KG1 (cell line): ENCODE measurements around the gene SLC17A5.
"Not testable (repeated sequence)": the region's sequence is repeated elsewhere in the genome, so short reads cannot be mapped to it uniquely, and the experiment has no call there.

Experiments used
- DNase-seq: peaks from one replicate; lab custom pipeline; 2025; lab: John Stamatoyannopoulos, UW

Gene SLC17A5, protein sequence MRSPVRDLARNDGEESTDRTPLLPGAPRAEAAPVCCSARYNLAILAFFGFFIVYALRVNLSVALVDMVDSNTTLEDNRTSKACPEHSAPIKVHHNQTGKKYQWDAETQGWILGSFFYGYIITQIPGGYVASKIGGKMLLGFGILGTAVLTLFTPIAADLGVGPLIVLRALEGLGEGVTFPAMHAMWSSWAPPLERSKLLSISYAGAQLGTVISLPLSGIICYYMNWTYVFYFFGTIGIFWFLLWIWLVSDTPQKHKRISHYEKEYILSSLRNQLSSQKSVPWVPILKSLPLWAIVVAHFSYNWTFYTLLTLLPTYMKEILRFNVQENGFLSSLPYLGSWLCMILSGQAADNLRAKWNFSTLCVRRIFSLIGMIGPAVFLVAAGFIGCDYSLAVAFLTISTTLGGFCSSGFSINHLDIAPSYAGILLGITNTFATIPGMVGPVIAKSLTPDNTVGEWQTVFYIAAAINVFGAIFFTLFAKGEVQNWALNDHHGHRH

DNA sequence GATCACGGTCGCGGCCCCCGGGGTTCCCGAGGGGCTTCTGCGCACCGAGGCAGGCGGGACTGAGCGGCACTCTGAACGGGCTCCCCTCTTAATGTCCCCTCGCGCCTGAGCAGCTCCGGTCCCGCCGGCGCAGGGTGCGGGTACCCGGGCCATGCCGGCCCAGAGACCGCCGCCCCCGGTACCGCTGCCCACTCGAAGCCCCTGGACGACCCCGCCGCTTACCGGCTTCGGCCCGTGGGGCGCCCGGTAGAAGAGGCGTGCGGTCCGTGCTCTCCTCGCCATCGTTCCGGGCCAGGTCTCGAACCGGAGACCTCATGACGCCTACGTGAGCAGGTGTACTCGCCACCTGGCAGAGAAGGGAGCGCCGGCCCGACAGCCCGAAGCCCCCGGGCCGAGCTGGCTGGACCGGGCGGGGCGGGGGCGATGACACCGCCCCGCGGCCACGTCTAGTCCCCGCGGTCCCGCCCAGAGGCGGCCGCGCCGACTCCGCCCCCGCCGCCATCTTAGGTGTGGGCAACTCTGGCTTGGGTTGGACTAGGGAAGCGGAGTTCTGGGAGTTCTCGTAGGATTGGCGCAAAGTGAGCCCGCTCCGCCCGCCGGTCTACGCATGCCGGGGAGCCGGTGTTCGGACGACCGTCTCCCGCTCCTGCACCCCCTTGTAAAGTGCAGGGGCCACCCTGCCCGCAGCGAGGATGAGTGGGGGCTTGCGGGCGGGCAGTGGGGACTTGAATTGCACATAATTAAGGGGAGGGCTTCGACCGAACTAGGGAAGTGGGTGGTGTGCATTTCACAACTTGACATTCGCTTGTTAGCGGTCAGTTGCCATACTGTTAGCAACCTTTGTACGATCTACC, at the start of gene SLC17A5:
Gene SLC17A5 (minus strand): TSS at position 422 of the 854 bp plus-strand sequence. CDS start 106 bp downstream, at position 316.
- peak; percentile 92 for DNase-seq

DNA sequence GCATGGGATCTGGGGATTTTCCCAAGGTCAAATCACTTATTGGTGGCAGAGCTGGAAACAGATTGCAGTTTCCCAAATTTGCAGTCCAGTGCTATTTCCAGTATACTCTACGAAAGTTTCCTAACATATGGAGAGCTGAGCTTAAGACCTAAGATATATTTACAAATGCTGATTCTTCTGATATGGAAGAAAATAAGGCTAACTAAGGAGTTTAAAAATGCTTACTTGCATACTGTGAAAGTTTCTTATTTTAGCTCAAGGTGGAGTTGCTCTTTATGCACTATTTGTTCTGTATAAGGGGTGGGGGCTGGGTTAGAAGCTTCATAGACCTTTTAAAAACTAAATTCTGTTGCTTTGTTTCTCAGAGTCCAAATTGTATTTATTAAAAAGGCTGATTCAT, 49.7 kb upstream of the SLC17A5 start:
- no peak for DNase-seq

DNA sequence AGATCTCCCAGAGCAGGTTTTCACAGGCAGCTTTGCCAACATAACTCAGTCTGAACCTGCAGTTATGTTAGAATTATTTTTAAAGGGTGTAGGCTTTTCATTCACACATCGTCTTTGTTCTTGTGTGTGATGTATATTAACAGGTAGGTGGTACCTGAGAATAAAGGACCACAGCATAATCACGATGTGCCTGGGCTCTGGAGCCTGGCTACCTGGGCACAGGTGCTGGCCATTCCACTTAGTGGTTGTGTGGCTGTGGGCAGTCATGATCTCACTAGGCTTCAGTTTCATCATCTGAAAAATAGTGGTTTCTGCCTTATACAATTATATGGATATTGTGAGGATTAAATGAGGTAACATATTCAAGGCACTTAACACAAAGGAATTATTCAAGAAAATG, 48.7 kb upstream of the SLC17A5 start:
- no peak for DNase-seq

DNA sequence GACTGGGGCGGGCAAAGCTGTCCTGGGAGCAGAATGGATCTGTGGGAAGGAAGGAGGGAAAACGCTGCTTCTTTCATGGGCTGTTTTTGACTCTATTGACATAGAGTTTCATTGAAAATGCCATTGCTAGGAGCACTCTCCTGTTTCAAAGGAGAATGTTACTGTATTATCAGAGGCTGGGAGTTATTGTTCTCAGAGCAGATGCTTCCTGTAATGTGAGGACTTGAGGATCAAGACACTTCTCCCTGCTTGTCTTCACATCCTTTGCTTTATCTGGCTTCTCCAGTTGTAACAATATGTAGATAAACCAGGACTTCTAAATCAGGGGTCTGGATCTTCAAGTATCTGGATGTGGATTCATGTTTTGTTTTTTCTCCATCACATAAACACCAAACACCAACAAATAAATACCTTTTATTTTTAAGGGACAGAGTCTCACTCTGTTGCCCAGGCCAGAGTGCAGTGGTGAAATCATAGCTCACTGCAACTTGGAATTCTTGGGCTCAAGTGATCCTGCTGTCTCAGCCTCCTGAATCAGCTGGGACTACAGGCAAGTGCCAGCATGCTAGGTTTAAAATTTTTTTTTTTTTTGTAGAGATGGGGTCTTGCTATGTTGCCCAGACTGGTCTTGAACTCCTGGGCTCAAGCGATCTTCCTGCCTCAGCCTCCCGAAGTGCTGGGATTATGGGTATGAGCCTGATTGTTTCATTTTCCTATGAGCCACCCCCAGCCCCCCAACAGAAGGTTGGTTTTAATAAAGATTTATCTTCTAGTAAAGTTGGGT, 46.1 kb upstream of the SLC17A5 start:
- DNase-seq: no peak

DNA sequence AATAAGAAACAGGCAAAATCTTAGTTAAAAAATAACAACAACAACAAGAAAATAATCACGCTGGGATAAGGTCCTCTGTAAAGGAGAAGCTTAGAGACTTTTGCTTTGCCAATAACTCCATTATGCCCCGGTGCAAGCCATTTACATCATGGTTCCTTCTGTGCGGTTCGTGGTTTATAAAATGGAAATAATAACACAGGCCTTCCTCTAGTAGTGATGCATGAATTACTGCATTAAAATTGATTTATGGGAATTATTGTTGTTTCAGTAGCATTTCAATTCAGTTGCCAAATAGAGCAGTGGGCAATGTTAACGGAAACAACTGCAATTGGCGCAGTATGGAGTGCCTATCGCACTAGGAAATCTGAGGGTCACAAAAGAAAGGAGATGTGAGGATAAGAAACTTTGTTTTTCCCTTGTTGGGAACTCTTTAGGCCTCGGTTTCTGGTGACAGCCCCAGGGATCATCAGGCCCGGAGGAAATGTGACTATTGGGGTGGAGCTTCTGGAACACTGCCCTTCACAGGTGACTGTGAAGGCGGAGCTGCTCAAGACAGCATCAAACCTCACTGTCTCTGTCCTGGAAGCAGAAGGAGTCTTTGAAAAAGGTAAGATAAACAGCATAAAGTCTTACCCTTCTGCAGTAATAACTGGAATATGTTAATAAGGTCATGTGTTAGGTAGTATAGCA, 43.3 kb upstream of the SLC17A5 start:
- peak; percentile 45 for DNase-seq

DNA sequence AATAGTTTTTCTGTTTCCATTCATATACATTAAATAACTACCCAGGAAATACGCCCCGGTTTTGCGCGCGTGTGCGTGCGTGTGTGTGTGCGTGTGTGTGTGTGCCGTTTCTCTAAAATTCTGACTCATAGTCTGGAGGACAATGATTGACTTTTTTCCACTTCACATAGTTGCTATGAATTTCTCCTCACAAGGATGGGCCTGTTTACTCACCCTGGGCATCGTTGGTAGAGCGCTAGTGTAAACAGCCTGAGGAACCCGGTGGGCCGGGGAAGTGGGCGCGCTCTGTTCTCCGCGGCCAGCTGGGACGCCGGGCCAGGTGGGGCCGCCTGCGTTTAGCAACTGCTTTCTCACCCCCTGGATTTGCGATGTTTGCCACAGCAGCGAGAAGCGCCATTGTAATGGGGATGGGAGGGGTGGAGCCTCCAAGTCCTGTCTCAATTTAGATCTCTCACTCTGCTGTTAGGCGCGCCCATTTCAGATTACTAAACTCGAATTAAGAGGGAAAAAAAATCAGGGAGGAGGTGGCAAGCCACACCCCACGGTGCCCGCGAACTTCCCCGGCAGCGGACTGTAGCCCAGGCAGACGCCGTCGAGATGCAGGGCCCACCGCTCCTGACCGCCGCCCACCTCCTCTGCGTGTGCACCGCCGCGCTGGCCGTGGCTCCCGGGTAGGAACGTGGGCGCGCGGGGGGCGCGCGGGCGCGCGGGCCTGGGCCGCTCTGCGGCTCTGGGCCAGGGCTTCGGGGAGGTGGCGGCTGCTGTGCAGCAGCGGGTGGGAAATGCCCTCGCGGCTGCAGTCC, 42.0 kb upstream of the SLC17A5 start, which contains the start of gene CD109:
Gene CD109 (plus strand): TSS at position 585 of the 803 bp plus-strand sequence. CDS start 13 bp downstream, at position 598.
- DNase-seq: peak; percentile 73

DNA sequence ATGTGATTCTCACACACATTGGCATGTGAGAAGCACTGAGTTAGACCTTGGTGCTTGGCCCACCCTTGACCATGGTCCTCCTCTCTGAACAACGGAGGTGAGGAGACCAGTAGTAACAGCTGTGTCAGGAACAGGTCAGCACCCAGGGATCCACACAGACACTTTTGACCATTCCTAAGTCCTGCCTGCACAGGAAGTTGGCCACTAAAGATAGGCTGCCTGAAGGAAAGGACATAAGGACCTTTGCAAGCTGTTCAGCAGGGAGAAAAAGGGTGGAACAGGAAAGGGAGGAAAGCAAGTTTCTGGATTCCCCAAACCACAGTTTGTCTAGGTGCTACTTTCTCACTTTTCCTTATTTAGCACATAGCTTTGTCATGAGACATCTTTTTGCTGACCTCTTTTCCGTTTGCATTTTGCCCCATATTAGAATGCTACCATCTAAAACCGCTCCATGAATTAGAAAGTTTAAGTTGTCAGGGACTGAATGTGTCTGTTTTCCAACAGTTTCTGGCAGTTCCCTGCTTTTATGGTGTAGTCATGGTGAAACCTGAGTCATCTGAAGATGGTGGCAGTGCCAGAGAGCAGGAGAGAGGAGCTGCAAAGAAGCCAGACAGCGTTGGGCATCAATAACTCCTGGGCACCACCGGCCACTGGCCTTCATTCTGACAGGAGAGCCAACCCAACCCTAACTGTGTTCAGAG, 41.1 kb upstream of the SLC17A5 start:
- DNase-seq: no peak

DNA sequence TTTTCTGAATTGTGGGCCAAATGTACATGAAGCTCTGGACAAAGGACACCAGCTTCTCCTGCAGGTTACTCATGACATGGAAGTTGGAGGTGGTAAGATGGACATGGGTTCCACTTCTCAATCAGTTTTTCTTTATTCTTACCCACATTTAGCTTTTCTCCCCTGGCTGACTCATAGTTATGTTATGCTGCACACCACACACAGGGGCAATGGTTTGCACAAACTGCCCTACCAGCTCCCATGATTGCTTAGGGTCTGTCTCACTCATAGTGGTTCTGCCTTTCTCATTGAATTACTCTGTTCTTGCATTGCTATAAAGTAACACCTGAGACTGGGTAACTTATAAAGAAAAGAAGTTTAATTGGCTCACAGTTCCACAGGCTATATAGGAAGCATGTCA, 37.7 kb upstream of the SLC17A5 start:
- no peak for DNase-seq

DNA sequence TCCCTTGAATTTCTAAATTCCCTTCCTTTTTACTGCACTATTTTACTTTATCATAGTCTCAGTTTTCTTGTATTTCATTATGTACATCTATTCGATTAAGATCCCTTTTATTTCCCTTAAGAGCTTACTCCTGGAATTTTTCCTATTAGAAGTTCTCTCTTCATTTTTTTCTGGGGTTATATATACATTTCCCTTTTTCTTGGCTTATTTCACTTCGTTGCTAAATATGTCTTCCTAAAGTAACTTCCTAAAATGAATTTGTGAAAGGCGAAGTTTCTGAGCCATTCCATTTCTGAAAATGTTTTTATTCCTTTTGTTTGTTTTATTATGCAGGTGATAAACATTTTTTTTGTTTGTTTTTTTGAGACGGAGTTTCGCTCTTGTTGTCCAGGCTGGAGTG, 36.3 kb upstream of the SLC17A5 start:
- no peak for DNase-seq

DNA sequence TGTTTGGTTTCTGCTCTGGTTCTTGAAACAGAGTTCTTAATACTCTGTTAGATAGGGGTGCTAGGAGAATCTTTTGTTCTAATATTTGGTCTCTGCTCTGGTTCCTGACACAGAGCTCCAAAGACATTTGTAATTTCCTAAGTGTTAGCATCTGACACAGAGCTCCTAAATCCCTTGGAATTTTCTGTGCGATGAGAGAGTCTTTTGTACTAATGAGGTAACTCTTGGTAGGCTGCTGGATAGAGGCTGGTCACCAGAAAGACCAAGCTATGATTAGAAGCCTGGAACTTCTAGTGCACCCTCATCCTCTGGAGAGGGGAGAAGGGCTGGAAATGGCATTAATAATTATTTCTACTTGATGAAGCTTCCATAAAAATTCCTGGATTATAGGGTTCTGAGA, 34.6 kb upstream of the SLC17A5 start:
- no peak for DNase-seq

DNA sequence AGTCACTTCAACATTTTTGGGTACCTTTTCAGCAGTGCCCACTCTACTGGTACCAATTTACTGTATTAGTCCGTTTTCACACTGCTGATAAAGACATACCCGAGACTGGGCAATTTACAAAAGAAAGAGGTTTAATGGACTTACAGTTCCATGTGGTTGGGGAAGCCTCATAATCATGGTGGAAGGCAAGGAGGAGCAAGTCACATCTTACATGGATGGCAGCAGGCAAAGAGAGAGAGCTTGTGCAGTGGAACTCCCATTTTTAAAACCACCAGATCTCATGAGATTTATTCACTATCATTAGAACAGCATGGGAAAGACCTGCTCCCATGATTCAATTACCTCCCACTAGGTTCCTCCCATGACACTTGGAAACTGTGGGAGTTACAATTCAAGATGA, 29.8 kb upstream of the SLC17A5 start:
- DNase-seq: not testable (repeated sequence)

DNA sequence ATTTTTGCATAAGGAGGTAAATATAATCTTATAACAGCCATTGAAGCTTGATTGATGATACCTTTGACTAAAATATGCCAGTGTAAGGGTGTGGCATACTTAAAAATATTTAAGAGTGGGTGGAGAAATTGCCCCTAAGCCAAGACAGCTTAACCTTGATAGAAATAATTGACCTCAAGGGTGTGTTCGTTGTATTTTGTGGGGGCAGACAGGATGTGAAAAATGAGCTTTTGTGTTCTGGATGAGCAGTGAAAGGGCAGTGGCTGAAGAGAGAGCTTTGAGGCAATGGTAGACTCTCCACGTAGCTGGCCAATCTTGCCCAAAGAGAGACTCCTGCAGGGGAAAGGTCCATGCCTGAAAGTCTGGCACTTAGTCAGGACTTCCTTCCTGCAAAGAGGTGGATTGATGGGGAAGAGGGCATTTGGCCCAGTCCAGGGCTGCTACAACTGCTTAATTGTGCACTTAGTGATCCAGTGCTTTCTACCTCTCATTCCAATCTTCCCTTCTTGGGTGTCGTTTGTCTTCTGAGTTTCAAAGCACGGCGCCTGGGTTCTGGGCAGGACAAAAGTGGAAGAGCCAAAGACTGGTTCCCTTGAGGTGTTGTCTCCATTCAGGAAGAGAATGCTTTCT, 26.6 kb upstream of the SLC17A5 start:
- DNase-seq: no peak

DNA sequence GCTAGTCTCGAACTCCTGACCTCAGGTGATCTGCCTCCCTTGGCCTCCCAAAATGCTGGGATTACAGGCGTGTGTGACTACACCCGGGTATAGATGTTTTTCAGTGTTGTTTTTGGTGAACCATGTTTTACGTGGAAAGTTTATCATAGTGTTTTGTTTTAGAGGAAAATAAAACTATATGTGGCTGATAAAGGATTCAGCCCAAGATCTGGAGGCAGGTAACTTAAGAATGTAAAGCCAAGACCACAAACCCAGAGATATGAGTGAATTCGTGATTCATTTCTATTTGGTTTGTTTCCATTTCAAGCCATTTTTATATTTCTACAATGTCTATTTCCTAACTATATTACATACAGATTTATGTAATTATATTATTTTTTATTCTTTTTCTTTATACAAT, 26.1 kb upstream of the SLC17A5 start:
- DNase-seq: not testable (repeated sequence)

DNA sequence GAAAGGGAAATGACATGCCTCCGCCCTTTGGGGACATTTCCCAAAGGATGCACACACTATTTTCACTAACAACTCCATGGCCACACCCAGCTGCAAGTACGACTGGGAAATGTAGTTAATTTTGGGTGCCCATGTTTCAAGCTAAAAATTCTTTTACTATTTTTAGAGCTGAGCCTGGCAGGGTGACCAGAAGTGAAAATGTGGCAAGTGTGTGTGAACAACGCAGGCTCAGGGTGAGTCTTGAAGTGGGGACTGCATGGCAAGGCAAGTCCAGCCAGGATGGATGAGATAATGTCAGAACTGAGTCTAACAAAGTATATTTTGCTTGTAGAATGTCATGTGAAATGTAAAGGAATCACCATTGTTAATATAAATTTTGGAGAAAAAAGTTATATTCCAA, 25.2 kb upstream of the SLC17A5 start:
- no peak for DNase-seq

DNA sequence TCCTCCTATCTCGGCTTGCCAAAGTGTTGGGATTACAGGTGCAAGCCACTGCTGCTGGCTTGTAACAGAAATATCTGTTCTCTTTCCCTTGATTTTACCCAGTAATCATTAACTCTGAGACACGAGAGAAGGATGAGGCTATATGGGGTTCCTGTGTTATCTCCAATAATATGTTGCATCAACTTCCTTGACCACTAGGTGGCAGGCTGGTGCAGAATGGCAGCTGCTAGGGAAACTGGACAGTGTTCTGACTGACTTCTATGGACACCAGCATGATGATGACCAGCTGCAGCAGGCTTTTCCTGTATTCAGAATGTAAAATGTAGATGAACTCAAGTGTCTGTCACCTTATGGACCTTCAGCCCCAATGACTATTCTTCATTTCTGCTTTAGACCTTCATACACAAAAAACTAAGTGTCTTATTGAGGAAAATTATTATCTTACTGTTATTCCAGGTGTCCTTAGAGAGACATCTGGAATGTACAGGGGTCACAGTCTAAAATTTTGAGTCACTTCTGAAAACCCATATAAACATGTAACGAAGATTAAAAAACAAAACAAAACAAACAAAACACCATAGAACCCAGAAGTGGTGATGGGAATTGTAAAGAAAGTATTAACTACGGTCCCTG, 21.8 kb upstream of the SLC17A5 start:
- peak; percentile 76 for DNase-seq

DNA sequence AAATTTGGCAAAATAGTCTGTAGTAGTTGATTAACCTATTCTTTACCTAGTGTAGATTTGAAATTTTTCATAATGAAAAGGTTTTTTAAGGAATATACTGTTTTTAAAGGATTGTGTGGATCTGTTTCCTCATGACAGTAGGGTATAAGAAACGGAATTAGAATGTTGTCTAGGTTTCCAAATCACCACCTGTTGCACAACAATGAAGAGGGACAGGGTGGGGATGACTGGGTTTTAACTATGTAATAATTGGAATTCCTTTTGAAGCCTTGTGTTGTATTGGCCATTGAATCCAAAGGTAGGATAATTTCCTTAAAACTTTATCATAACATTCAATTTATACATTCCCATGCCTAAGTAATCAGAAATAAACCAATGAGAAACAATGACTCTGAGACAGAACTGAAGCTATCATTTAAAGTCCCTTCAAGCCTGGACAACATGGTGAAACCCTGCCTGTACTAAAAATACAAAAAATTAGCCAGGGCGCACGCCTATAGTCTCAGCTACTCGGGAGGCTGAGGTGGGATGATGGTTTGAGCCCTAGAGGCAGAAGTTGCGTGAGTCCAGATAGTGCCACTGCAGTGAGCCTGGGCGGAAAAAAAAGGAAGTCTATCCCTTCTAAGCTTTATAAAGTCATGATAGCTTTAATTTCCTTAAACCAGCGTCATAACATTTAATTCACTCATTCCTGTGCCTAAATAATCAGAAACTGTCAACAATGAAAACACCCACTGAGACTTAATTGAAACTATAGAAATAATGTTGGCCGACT, 18.3 kb upstream of the SLC17A5 start:
- no peak for DNase-seq

DNA sequence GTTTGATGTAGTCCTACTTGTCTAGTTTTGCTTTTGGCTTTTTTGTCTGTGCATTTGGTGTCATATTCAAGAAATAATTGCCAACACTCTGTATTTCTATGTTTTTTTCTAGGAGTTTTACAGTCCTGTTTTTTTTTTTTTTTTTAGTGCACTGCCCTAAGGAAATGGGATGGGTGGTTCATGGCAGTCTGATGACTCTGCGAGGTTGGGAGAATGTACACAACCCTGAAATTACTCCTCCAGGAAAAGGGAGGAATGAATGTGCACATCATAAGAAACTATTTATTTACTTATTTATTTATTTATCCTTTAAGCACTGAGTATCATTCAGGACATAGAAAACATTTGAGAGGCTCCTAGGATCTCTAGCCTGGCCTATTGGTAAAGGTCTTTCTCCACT, 15.2 kb upstream of the SLC17A5 start:
- DNase-seq: no peak

DNA sequence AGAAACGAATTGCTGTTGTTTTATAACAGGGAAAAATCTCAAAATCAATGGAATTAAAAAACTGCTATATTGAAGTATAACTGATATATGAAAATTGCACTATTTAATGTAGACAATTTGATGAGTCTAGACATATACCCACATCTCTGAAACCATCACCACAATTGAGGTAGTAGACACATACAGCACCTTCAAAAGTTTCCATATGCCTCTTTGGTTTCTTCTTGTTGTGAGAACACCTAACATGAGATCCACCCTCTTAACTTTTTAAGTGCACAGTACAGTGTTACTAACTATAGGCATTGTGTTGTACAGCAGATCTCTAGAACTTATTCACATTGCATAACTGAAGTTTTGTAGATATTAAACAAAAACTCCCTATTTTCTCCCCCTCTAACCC, 14.0 kb upstream of the SLC17A5 start:
- DNase-seq: no peak
